ENCODE results near the gene KLHL14.

DNA sequence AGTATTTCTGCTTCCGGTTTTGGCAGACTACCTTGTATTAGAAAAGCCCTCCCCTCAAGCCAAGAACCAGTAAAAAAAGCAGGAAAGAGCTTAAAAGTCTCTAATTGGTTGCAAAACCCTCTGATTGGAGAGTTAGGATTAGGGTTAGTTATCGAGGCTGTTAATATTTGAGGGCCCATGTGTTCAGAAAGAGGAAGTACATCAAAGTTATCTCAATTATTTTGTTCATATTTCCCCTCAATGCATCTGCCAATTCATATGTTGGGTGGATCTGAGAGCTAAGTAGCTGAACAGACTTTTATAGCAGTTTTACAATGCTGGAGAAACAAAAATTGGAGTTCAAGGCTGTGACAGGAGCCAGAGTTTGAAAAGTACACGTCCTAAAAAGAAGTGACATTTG, 43.1 kb upstream of the KLHL14 start:
- TF ChIP-seq, protein P1, sequence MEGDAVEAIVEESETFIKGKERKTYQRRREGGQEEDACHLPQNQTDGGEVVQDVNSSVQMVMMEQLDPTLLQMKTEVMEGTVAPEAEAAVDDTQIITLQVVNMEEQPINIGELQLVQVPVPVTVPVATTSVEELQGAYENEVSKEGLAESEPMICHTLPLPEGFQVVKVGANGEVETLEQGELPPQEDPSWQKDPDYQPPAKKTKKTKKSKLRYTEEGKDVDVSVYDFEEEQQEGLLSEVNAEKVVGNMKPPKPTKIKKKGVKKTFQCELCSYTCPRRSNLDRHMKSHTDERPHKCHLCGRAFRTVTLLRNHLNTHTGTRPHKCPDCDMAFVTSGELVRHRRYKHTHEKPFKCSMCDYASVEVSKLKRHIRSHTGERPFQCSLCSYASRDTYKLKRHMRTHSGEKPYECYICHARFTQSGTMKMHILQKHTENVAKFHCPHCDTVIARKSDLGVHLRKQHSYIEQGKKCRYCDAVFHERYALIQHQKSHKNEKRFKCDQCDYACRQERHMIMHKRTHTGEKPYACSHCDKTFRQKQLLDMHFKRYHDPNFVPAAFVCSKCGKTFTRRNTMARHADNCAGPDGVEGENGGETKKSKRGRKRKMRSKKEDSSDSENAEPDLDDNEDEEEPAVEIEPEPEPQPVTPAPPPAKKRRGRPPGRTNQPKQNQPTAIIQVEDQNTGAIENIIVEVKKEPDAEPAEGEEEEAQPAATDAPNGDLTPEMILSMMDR (IDR thresholded peaks at IDR 0.05; ENCODE audit: low read depth, low read length), result no peak
- no peak for TF ChIP-seq POLR2A (IDR thresholded peaks at IDR 0.05; ENCODE audit: extremely low read depth, insufficient read length)
